Endothelial cell of umbilical vein (primary cell): ENCODE measurements around the gene FAM163A. TPM values are rescaled to one million over a fixed set of nuclear protein-coding genes. Genes with fewer than 3 reads are reported as not detected.

Experiments used
- BruUV-seq: library from RNA; stranded (reverse); fragments of 400-500 nt; replicated peaks from 2 replicates; lab custom pipeline; 2021; lab: Mats Ljungman, UMichigan
- CTCF ChIA-PET: fragments of 300-600, 350-600 bp; sonication (Branson Sonifier 250); formaldehyde crosslinking; loops from one replicate; lab custom pipeline; 2021; ENCODE audit warnings: antibody characterized with exemption, inconsistent platforms; lab: Charles Lee
- POLR2A ChIA-PET: fragments of 300-600, 350-600 bp; sonication (Branson Sonifier 250); formaldehyde crosslinking; loops from one replicate; lab custom pipeline; 2021; ENCODE audit warnings: antibody characterized with exemption, inconsistent platforms; lab: Charles Lee
- DNase-seq: peaks from one replicate; pipeline ENCODE4 v3.0.0-alpha.2; 2011; ENCODE audit warnings: low read depth, low spot score
- FAIRE-seq: peaks from 2 replicates; lab custom pipeline; 2011; peaks lifted over from hg19 to GRCh38; lab: Jason Lieb, UNC
- H2AFZ ChIP-seq: 2 replicates; pipeline ENCODE4 v1.6.0; 2012; ENCODE audit warnings: low read depth, low read length, control low read depth, inconsistent platforms
- H3K27ac ChIP-seq: 2 replicates; pipeline ENCODE4 v1.5.1; 2011; ENCODE audit warnings: low read depth, mild to moderate bottlenecking, control low read depth, low read length, moderate library complexity; ENCODE audit not compliant: insufficient read depth
- H3K27me3 ChIP-seq, 2 experiments: 2 replicates each; pipeline versions ENCODE4 v1.6.0 to v1.6.1; 2011; ENCODE audit warnings: low read length in 2 of 2, mixed read lengths in 1 of 2; ENCODE audit not compliant: control insufficient read depth in 2 of 2, insufficient read depth in 2 of 2
- H3K36me3 ChIP-seq, 2 experiments: 2 replicates in 1 of 2; 3 replicates in 1 of 2; pipeline ENCODE4 v1.5.1; 2011; ENCODE audit warnings: low read length in 2 of 2, mild to moderate bottlenecking in 1 of 2, moderate library complexity in 1 of 2; ENCODE audit not compliant: control insufficient read depth in 2 of 2, insufficient read depth in 2 of 2; ENCODE audit errors: extremely low read depth in 1 of 2
- H3K4me1 ChIP-seq: 3 replicates; pipeline ENCODE4 v1.5.1; 2011; ENCODE audit warnings: mild to moderate bottlenecking, low read length; ENCODE audit not compliant: control insufficient read depth, insufficient read depth; ENCODE audit errors: extremely low read depth
- H3K4me2 ChIP-seq: 2 replicates; pipeline ENCODE4 v1.6.1; 2011; ENCODE audit warnings: low read length, control low read depth, mixed read lengths; ENCODE audit not compliant: insufficient read depth
- H3K4me3 ChIP-seq, 3 experiments: fragments of 200-600 bp in 1 of 3; sonication (generic), shearing (Covaris generic) in 1 of 3; replicated peaks in 1 of 3; 2 replicates each; pipeline ENCODE4 v1.5.1; 2011 to 2016; ENCODE audit warnings: control low read depth in 3 of 3, low read length in 3 of 3, mild to moderate bottlenecking in 2 of 3, inconsistent platforms in 1 of 3, low read depth in 1 of 3, moderate library complexity in 1 of 3; ENCODE audit not compliant: insufficient read depth in 1 of 3
- H3K79me2 ChIP-seq: 2 replicates; pipeline ENCODE4 v1.6.0; 2012; ENCODE audit warnings: low read length, inconsistent platforms; ENCODE audit not compliant: control insufficient read depth, insufficient read depth
- H3K9ac ChIP-seq: replicated peaks from 2 replicates; pipeline ENCODE3; 2011; ENCODE audit warnings: low read length, control low read depth; ENCODE audit not compliant: insufficient read depth; ENCODE audit errors: extremely low read depth
- H3K9me1 ChIP-seq: replicated peaks from 3 replicates; pipeline ENCODE4 v1.6.0; 2011; ENCODE audit warnings: mild to moderate bottlenecking, low read length; ENCODE audit not compliant: control insufficient read depth, insufficient read depth; ENCODE audit errors: extremely low read depth
- H3K9me3 ChIP-seq: replicated peaks from 2 replicates; pipeline ENCODE4 v1.5.1; 2012; ENCODE audit warnings: low read length, inconsistent platforms; ENCODE audit not compliant: control insufficient read depth, insufficient read depth
- H4K20me1 ChIP-seq: replicated peaks from 2 replicates; pipeline ENCODE3; 2011; ENCODE audit warnings: mild to moderate bottlenecking, low read length; ENCODE audit not compliant: control insufficient read depth, insufficient read depth; ENCODE audit errors: extremely low read depth
- CTCF ChIP-seq, 2 donors: IDR thresholded peaks; 1 replicate in 1 of 2; 2 replicates in 1 of 2; pipeline ENCODE4 v1.5.1; 2011; ENCODE audit warnings: low read length in 2 of 2, mild to moderate bottlenecking in 2 of 2, moderate library complexity in 2 of 2, control low read depth in 1 of 2, inconsistent platforms in 1 of 2, low read depth in 1 of 2; ENCODE audit not compliant: insufficient read depth in 1 of 2; ENCODE audit errors: extremely low read depth in 1 of 2
- EZH2 ChIP-seq: IDR thresholded peaks from 2 replicates; pipeline ENCODE4 v1.6.1; 2012; ENCODE audit warnings: borderline replicate concordance, low read depth, mild to moderate bottlenecking, moderate library complexity, low read length, inconsistent platforms; ENCODE audit not compliant: severe bottlenecking
- FOS ChIP-seq: IDR thresholded peaks from 2 replicates; pipeline ENCODE4 v1.6.1; 2011; ENCODE audit warnings: mild to moderate bottlenecking, low read length, moderate library complexity, borderline replicate concordance; ENCODE audit not compliant: insufficient read depth
- GATA2 ChIP-seq: IDR thresholded peaks from 2 replicates; pipeline ENCODE4 v1.7.0; 2011; ENCODE audit warnings: low read depth, mild to moderate bottlenecking, moderate library complexity, mixed read lengths, low read length; ENCODE audit not compliant: insufficient read length, insufficient read depth
- JUN ChIP-seq: IDR thresholded peaks from 2 replicates; pipeline ENCODE4 v1.6.1; 2011; ENCODE audit warnings: borderline replicate concordance, low read depth; ENCODE audit not compliant: insufficient read length, insufficient read depth
- MAX ChIP-seq: IDR thresholded peaks from 2 replicates; pipeline ENCODE4 v1.6.1; 2011; ENCODE audit not compliant: insufficient read depth, insufficient read length
- MYC ChIP-seq: IDR thresholded peaks from one replicate; pipeline ENCODE4 v1.6.1; 2011; ENCODE audit warnings: mild to moderate bottlenecking, low read depth, low read length
- POLR2A ChIP-seq: IDR thresholded peaks from 2 replicates; pipeline ENCODE4 v1.6.1; 2012; ENCODE audit warnings: low read depth, mild to moderate bottlenecking, control low read depth, low read length
- POLR2AphosphoS5 ChIP-seq: IDR thresholded peaks from 2 replicates; pipeline ENCODE4 v1.6.1; 2012; ENCODE audit warnings: low read depth, mild to moderate bottlenecking, control low read depth, low read length, moderate library complexity; ENCODE audit not compliant: insufficient read depth
- dilution Hi-C: fragments of 300-500 bp; cut with MboI; formaldehyde crosslinking; loops from one replicate; pipeline ENCODE4 v1.15.0; 2019; ENCODE audit warnings: low sequenced_read_pairs; ENCODE audit not compliant: extremely low pct_ligation_motif_present
- intact Hi-C: fragments of 100-400 bp; cut with micrococcal nuclease; formaldehyde crosslinking; loops from one replicate; pipeline ENCODE4 v1.10.0; 2022
- polyA plus RNA-seq, 4 experiments: library from polyadenylated mRNA; depleted of rRNA in 3 of 4; stranded (reverse) in 3 of 4; unstranded in 1 of 4; fragments of >200 nt; gene quantifications; 2 replicates each; pipeline versions ENCODE4 v1.2.1 to v1.2.3, GENCODE V29; 2011 to 2012; ENCODE audit warnings: missing spikeins in 1 of 4
- total RNA-seq: library from RNA; stranded (reverse); gene quantifications from 2 replicates; pipeline ENCODE4 v1.2.3, GENCODE V29; 2021

FAM163A gene
- total and polyA plus RNA-seq, 2 donors (not counting 3 experiments of a cell fraction or from before 2014, with no cell fraction given), result not detected

- FAIRE-seq, result no peak
- POLR2A ChIA-PET, result no interaction called here
- dilution Hi-C loops, result no loop called here
- Histone ChIP-seq H3K9ac (no peak overlapping the region), H3K4me1 (no peaks in the 10 kb centered on the region), H3K4me2 (no peak overlapping the region), H2AFZ (no peak overlapping the region), H3K79me2 (no peaks in the 10 kb centered on the region), H3K27ac (no peak overlapping the region), H4K20me1 (no peaks in the 10 kb centered on the region), H3K36me3 (no peaks in the 10 kb centered on the region), H3K4me3 (no peak overlapping the region), H3K9me1 (no peaks in the 10 kb centered on the region), H3K27me3 (peaks cover 8 to 10% of the 10 kb centered on the region in 2 experiments), H3K9me3 (no peaks in the 10 kb centered on the region)
- intact Hi-C loops, result no loop called here
- no TSS peak for BruUV-seq
- CTCF ChIA-PET, result interaction anchor here (3.3 to 20.1 kb wide), 2 partner anchors 9 to 98 kb away, joined by 18 to 1591 read pairs; no protein-coding TSS in a partner anchor
- TF ChIP-seq MAX (no peak), CTCF (IDR thresholded peaks at IDR 0.05; ENCODE audit: extremely low read depth in 1 of 2, insufficient read depth in 1 of 2, low read depth in 1 of 2, low read length in 2 of 2) (no peak), FOS (no peak), POLR2A (no peak), EZH2 (no peak), GATA2 (no peak), JUN (no peak), MYC (no peak), POLR2AphosphoS5 (no peak)
- DNase-seq, result no peak
These were observed 63.2 kb downstream of the FAM163A start for GRCh38 chr1:179806333-179806732.
